Measurements from ENCODE around the gene RPGRIP1L.

The RPGRIP1L gene

GRCh38 chr16:53599548-53599947, 104.1 kb downstream of the RPGRIP1L start:
- DNase-seq (ENCODE audit: insufficient read length, low spot score) (no peak), FAIRE-seq (no peak)
- TF ChIP-seq CTCF (IDR thresholded peaks at IDR 0.05; ENCODE audit: insufficient read depth, missing control alignments): no peak

- FAIRE-seq (no peak), DNase-seq (ENCODE audit: insufficient read length, low spot score) (no peak)
- TF ChIP-seq CTCF (IDR thresholded peaks at IDR 0.05; ENCODE audit: insufficient read depth, missing control alignments): no peak
These were observed 105.0 kb downstream of the RPGRIP1L start for GRCh38 chr16:53598511-53599275.

- no peak for DNase-seq (ENCODE audit: insufficient read length, low spot score)
- TF ChIP-seq CTCF (IDR thresholded peaks at IDR 0.05; ENCODE audit: insufficient read depth, missing control alignments): no peak
- no peak for FAIRE-seq
These were observed 105.9 kb downstream of the RPGRIP1L start for GRCh38 chr16:53597776-53598175.

- DNase-seq (ENCODE audit: insufficient read length, low spot score): no peak
- FAIRE-seq: no peak
- TF ChIP-seq CTCF (IDR thresholded peaks at IDR 0.05; ENCODE audit: insufficient read depth, missing control alignments): no peak
These were observed 115.5 kb downstream of the RPGRIP1L start for GRCh38 chr16:53588081-53588648.

- FAIRE-seq (no peak), DNase-seq (ENCODE audit: insufficient read length, low spot score) (no peak)
- TF ChIP-seq CTCF (IDR thresholded peaks at IDR 0.05; ENCODE audit: insufficient read depth, missing control alignments): no peak
These were observed 120.3 kb downstream of the RPGRIP1L start for GRCh38 chr16:53583401-53583800.

- no peak for FAIRE-seq
- TF ChIP-seq CTCF (IDR thresholded peaks at IDR 0.05; ENCODE audit: insufficient read depth, missing control alignments): no peak
- DNase-seq (ENCODE audit: insufficient read length, low spot score): no peak
These were observed 121.9 kb downstream of the RPGRIP1L start for GRCh38 chr16:53581784-53582183.
